ENCODE data around the gene TSGA10IP.

TSGA10IP gene

GRCh38 chr11:65945430-65945911 is at the start of gene TSGA10IP:
Gene TSGA10IP, plus strand, starts transcription at chr11:65945480. Its CDS starts 196 bp downstream, at chr11:65945676.
- peak in 1 of 3 experiments; percentile 20 for DNase-seq

DNA sequence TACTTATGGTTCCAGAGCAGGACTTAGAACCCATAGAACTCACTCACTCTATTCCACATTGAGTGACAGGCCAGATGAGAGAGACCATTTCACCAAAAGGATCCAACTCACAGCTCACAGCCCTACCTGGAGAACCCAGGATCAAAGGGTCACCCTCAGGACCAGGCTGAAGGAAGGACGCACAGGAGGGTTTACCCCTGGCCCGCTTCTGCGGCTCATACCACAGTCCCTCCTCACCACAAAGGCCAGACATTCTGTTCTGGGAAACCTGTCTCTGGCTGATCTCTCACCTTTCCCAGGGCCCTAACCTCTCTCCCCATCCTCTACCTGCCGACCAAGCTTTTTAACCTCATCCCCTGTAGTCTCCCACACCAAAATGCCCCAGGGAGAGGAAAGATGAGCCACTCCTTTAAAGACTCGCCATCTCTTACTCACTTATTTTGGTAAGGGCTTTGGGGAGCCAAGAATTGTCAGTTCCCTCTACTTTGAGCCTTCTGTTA is 49.7 kb upstream of the TSGA10IP start:
- no peak for DNase-seq

DNA sequence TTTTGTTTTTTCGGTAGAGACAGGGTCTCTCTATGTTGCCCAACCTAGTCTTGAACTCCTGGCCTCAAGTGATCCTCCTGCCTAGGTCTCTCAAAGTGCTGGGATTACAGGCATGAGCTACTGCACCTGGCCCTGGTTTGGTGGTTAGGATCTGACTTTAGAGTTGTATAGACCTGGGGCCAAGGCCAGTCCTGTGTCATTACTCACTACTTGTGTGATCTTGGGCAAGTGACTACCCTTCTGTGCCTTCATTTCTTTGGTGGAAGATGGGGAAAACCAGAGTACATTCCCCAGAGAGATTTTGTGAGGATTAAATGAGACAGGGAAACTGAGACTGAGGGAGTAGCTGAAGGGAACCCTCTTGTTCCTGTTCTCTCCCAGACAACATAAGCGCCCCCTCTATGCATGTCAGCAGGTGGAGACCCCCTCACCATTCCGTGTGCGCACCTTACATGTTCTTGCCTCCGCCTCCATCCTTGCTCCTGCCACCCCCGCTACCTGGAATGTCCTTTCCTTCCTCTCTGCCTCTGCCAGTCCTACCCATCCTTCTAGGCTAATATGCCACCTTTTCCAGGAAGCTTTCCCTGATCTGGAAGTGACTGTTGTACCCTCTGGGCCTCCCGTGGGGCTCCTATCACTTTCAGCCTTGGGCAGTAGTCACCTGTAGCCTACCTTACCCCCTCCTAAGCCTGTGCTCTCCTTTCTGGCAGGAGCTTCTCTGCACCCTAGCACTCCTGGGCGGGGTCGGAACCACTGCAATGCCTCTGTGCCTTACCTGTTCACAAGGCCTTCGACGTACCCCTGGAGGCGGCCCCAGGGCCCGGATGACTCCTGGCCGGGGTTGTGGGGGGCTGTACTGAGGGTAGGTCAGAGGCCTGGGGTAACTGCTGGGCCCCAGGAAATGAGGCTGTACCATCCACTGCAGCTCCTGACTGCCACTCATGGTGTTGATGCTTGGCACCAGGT is 49.0 kb upstream of the TSGA10IP start:
- DNase-seq: no peak

DNA sequence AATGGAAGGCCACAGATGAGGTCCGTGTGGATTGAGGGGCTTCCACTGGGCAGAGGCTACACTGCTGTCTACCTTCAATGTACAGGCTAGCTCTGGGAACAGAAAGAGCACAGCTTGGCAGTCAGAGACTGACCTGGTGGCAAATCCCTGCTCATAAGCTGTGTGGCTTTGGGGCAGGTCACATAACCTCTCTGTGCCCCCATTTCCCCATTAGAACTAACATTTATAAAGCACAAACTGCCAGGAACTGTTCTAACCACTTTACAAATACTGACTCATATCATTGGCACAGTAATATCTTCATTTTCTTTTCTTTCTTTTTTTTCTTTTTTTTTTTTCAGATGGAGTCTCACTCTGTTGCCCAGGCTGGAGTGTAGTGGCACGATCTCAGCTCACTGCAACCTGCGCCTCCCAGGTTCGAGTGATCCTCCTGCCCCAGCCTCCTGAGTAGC is 48.2 kb upstream of the TSGA10IP start:
- no peak for DNase-seq

DNA sequence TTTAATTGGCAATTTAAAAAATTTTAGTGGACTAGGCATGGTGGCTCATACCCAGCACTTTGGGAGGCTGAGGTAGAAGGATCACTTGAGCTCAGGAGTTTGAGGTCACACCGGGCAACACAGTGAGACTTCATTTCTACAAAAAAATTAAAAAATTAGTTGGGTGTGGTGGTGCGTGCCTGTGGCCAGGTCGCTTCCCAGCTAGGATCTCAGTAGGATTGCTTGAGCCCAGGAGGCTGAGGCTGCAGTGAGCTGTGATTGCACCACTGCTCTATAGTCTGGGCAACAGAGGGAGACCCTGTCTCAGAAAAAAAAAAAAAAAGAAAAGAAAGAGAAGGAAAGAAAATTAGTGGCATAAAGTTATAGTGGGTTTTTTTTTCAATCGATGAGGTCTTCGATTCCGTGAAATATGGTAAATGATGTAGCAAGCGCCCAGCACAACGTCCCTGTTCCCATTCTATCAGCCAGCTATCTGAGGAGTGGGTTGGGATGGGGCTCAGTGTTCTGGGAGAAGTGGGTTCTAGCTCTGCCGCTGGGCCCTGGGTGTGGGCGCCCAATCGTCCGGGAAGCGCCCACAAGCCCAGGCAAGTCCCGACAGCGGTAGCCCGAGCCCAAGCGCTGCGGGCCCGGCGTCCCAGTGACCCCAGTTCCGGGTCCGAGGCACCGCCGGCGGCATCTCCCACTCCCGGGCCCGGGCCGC is 46.5 kb upstream of the TSGA10IP start:
- no peak for DNase-seq

- DNase-seq: no peak
Measured at GRCh38 chr11:65899356-65900124, 45.7 kb upstream of the TSGA10IP start.

DNA sequence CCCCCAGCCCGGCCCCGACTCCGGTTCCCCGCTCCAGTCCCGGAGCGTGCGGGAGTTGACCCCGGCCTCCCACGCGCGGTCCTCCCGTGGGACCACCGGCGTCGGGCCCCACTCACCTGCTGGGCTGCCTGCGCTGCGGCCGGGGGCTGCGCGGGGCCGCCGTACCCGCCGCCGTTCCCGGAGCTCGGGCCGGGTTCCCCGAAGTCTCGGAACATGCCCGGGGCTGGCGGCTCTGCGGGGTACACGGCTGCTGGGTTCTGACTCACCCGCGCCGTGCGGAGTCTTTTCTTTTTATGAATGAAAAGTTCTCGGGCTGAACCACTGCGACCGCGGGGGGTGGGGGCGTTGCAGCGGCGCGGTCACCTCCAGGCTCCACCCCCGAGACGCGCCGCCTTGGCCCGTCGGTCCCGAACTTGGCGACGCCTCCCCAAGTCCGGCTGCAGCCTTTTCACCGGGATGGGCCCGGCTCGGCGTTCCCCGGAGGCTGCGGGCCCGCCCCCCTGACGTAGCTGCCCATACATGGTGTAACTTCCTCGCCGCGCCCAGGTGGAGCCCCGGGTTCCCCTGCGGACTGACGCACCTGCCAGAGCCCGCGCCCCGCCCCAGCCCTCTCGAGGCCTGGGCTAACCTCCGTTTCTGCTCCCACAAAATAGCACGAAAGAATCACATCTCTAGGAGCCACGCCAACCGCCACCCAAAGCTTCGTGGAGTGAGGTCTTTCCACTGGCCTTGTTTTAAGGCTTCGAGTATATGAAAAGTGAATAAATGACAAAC is 45.0 kb upstream of the TSGA10IP start, which contains the start of gene FOSL1:
Gene FOSL1 (minus strand): TSS at position 264 of the 774 bp plus-strand sequence. CDS start 49 bp downstream, at position 215.
- DNase-seq: peak; percentile 59 to 84 (median 83)

- DNase-seq: no peak
Measured at GRCh38 chr11:65900899-65901180, 44.4 kb upstream of the TSGA10IP start.

GRCh38 chr11:65903068-65903481 is 42.2 kb upstream of the TSGA10IP start:
- no peak for DNase-seq

DNA sequence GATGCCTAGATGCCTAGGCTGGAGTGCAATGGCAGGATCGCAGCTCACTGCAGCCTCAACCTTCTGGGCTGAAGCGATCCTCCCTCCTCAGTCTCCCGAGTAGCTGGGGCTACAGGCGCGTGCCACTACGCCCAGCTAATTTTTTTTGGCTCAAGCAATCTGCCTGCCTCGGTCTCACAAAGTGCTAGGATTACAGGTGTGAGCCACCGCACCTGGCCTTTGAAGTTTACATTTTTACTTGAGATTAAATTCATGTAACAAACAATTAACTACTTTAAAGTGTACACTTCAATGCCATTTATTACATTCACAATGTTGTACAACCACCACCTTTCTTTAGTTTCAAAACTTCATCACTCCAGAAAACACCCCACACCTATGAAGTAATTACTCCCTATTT is 41.6 kb upstream of the TSGA10IP start:
- peak in 1 of 3 experiments; percentile 46 for DNase-seq

- no peak for DNase-seq
Measured at GRCh38 chr11:65906602-65907001, 38.7 kb upstream of the TSGA10IP start.

DNA sequence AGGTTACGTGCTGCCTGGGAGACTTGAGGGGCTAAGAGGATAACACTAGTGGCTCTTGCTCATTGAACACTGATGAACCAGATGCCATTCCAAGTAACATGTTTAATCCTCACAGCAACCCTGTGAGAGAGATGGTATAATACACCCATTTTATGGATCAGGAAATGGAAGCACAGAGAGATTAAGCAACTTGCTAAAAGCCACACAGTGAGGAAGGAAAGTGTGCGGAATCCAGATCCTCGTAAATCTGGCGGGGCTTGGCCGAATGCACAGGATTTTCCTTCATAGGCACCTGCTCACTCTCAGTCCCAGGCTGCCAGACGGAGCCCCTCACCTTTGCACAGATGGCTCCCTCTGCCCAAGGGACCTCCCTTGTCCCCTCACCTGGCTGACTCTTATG is 37.4 kb upstream of the TSGA10IP start:
- DNase-seq: no peak

- peak; percentile 18 to 87 (median 66) for DNase-seq
Measured at GRCh38 chr11:65911682-65912568, 33.4 kb upstream of the TSGA10IP start.

DNA sequence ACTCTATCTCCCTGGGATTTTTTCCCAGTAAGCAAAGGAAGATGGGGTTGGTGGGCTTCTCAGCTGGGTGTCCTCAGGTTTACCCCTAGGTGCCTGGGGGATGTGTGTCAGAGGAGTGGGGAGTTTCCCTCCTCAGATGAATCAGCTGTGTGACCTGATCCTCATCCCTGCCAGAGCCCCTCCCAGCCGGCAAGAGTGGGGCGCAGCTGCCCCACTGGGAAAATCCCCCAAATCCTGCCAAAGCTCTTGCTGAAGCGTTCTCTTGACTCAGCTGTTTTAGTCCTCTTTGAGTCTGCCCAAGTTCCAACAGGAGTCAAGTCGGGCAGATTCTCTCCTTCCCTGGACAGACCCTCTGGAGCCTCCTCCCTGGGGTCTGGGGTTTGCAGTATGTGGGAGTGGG is 32.4 kb upstream of the TSGA10IP start:
- DNase-seq: no peak

DNA sequence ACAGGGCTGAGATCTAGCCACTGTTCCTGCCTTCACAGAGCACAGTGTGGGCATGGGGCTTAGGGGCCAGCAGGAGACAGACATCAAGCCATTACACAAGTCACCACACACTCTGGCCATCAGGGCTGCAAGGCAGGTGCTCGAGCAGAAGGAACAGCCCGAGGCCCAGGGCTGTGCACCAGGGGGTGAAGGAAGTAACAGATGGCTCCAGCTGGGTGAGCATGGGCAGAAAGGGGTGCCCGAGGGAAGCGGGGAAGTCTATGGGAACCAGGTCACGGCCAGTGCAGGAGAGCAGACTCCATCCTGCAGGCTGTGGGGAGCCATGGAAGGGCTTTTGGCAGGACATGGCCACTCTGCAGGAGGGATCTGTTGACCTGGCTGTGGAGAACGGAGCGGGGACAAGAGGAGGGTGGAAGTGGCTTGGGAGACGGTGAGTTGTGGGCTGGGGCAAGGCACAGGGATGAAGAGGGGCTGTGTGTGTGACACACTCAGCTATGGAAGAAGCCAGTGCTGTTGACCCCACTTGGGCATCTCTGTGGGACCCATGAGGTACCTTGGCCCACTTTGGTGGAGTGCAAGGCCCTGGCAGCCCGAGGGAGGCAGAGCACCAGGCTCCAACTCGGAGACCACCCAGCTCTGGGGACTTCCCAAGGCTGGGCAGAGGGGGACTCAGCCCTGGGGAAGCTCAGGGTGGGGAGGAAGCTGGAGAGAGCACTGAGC is 30.0 kb upstream of the TSGA10IP start:
- no peak for DNase-seq

DNA sequence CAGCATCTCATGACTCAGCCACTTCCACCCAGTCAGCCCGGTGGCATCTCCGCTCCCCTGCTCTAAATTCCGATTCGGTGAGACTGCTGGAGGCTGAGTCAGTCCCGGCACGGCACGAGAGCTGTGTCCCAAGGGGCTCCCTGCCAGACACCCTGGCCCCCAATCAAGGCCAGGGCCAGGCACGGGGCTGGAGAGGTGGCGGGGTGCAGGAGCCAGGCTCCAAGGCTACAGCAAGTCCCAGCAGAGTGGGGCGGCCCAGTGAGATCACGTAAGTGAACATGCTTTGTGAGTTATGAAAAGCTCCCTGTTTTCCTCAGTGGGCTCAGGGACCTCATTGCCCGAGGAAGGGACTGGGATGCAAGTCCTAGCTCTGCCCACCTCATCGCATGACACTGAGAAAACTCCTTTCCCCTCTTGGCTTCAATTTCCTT is 29.4 kb upstream of the TSGA10IP start:
- no peak for DNase-seq

- no peak for DNase-seq
Measured at GRCh38 chr11:65916391-65916790, 28.9 kb upstream of the TSGA10IP start.

DNA sequence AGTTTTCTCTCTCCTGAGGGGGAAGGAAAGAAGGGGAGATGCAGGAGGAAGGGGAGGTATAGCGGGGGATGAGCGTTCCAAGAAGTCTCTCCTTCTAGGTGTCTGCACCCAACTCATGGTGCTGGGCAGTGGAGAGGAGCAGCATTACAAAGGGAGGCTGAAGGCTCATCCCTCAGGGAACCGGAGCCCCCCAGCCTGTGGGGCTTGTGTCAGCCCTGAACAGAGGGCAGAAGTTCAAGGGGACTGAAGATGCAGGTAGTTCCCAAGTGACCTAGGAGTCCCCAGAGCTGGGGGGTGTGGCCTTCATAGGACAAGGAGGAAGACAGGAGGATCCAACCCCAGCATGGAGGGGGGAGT is 28.2 kb upstream of the TSGA10IP start:
- no peak for DNase-seq

DNA sequence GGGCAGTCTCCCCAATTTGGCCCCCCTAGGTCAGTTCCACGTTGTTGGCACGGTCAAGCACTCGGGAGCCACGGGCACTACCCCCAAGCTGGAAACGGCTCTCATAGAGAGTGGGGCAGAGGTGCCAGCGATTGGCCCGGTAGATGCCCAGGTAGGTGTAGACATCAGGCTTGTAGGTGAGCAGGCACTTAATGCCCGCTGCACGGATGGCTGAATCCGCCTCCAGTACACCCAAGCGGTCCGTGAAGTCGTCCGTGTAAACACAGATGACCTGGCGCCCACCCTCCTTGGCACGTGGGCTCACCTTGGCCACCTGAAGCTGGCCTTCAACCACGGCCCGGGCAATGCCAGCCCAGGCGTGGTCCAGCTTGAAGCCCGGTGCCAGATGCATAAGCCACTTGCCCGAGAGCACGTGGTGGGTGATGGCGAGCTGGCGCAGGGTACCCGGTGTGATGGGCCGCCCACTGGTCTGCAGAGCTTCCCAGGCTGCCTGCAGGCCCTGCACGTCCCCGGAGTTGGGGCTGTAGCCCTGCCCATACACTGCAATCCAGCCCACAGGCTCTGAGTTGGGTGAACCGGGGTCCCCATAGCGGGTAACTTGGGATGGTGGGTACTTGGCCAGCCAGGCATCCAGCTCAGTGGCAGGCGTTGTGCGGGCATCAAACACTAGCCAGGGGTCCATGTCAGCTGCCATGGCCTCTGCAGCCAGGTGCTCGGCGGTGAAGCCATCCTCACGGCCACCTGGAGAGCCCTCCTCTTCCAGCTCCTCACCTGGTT is 27.7 kb upstream of the TSGA10IP start:
- DNase-seq: no peak

All from NCI-H1417 (cell line).